ENCODE measurements around the gene TARP.

DNA sequence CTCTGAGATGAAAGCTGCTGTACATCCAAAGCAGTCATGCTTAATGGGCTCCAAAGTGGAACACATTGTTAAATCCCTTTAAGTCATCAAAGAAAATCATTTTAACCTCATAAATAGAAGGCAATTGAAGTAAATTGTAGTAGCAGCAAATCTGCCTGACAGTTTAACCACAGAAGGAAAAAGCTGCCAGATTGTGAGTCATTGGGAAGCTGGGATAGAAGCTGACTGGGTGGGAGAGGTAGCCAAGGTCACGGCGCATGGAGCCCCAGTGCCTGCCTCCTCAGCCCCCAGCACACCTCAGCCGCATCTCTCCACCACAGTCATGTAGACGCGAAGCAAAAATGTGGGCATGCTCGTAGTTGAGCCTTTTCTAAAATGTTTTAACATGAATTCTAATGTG is 44.0 kb downstream of the TARP start:
- no peak for TF ChIP-seq SIN3A (IDR thresholded peaks at IDR 0.05; ENCODE audit: borderline replicate concordance, insufficient read depth, low read length)
- no peak for TF ChIP-seq POLR2AphosphoS5 (IDR thresholded peaks at IDR 0.05; ENCODE audit: low read depth, low read length)
- TF ChIP-seq, protein P1, sequence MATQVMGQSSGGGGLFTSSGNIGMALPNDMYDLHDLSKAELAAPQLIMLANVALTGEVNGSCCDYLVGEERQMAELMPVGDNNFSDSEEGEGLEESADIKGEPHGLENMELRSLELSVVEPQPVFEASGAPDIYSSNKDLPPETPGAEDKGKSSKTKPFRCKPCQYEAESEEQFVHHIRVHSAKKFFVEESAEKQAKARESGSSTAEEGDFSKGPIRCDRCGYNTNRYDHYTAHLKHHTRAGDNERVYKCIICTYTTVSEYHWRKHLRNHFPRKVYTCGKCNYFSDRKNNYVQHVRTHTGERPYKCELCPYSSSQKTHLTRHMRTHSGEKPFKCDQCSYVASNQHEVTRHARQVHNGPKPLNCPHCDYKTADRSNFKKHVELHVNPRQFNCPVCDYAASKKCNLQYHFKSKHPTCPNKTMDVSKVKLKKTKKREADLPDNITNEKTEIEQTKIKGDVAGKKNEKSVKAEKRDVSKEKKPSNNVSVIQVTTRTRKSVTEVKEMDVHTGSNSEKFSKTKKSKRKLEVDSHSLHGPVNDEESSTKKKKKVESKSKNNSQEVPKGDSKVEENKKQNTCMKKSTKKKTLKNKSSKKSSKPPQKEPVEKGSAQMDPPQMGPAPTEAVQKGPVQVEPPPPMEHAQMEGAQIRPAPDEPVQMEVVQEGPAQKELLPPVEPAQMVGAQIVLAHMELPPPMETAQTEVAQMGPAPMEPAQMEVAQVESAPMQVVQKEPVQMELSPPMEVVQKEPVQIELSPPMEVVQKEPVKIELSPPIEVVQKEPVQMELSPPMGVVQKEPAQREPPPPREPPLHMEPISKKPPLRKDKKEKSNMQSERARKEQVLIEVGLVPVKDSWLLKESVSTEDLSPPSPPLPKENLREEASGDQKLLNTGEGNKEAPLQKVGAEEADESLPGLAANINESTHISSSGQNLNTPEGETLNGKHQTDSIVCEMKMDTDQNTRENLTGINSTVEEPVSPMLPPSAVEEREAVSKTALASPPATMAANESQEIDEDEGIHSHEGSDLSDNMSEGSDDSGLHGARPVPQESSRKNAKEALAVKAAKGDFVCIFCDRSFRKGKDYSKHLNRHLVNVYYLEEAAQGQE (IDR thresholded peaks at IDR 0.05; ENCODE audit: insufficient read depth in 1 of 2, low read depth in 2 of 2, low read length in 2 of 2) = no peak
- no peak for TF ChIP-seq TAF1 (IDR thresholded peaks at IDR 0.05; ENCODE audit: borderline replicate concordance, insufficient read depth, low read length)
- TF ChIP-seq FOXP2 (optimal IDR thresholded peaks at IDR 0.05; ENCODE audit: borderline replicate concordance, extremely low read depth, extremely low read length, insufficient read depth) = no peak
